Psoas muscle (tissue), 8 donors: ENCODE data around the gene CXCL16. TPM values are rescaled to one million over a fixed set of nuclear protein-coding genes. Genes with fewer than 3 reads are reported as not detected.

Experiments used
- ATAC-seq, 4 donors: fragments of 200-7000 bp; cut with Tn5 transposase; one replicate each; pipeline ENCODE4 v1.9.1; 2020; ENCODE audit warnings: moderate library complexity in 3 of 4, mild to moderate bottlenecking in 2 of 4
- DNase-seq, 2 donors: peaks; one replicate each; pipeline ENCODE4 v3.0.0-alpha.2; 2020
- H3K27ac ChIP-seq: fragments of 200-600 bp; one replicate; pipeline ENCODE4 v1.8.0; 2022
- H3K27me3 ChIP-seq, 3 donors: fragments of 200-600 bp in 1 of 3; one replicate each; pipeline versions ENCODE4 v1.6.1 to v1.8.0; 2013 to 2022; ENCODE audit warnings: low read length in 2 of 3, mild to moderate bottlenecking in 2 of 3, moderate library complexity in 1 of 3; ENCODE audit not compliant: insufficient read depth in 3 of 3
- H3K36me3 ChIP-seq, 2 donors: fragments of 200-600 bp in 1 of 2; one replicate each; pipeline versions ENCODE4 v1.6.1 to v1.8.0; 2013 to 2022; ENCODE audit warnings: low read depth in 1 of 2, mild to moderate bottlenecking in 1 of 2, moderate library complexity in 1 of 2; ENCODE audit not compliant: insufficient read depth in 1 of 2
- H3K4me1 ChIP-seq: fragments of 200-600 bp; one replicate; pipeline ENCODE4 v1.8.0; 2022
- H3K4me3 ChIP-seq: fragments of 200-600 bp; one replicate; pipeline ENCODE4 v1.8.0; 2022; ENCODE audit warnings: mild to moderate bottlenecking
- H3K9me3 ChIP-seq: fragments of 200-600 bp; one replicate; pipeline ENCODE4 v1.8.0; 2022
- CTCF ChIP-seq: fragments of 200-600 bp; IDR thresholded peaks from one replicate; pipeline ENCODE4 v1.8.0; 2022; ENCODE audit warnings: antibody characterized with exemption
- WGBS, 3 donors: extraction: QIAGEN DNeasy Blood & Tissue Kit; methylation state at CpG; one replicate each; pipeline versions ENCODE4 v1.1.6 to v1.1.7; 2013; 5-methylcytosine and 5-hydroxymethylcytosine counted together
- intact Hi-C, 2 donors: fragments of 100-400 bp; cut with DNase I; formaldehyde crosslinking; loops; one replicate each; pipeline versions ENCODE4 v1.11.0 to v1.14.2; 2022
- polyA plus RNA-seq, 3 donors: library from polyadenylated mRNA; stranded (reverse); fragments of 200-250 nt; gene quantifications; one replicate each; pipeline ENCODE4 v1.2.3, GENCODE V29; 2013
- total RNA-seq, 4 donors: library from RNA; stranded (reverse); fragmentation: NEBNext Ultra II Directional in 2 of 4; extraction: Animal tissue kit (Norgen Biotek cat#: 25700) in 2 of 4; gene quantifications; one replicate each; pipeline versions ENCODE4 v1.2.1 to v1.2.4, GENCODE V29; 2021 to 2023
- donor health status: healthy with polysubstance abuse.
- donor health status: DM: no; HTN: no; CAD: no; lungs with moderate emphysema.
- donor health status: Bipolar disorder and iron deficiency.
- donor health status: healthy.
- donor health status: DM: yes; HTN: yes; CAD: no.
- donor health status: DM: no; HTN: no; CAD: no.
- donor health status: DM: no; HTN: no; CAD: no.
- donor health status: DM: yes; HTN: yes; CAD: no.

The CXCL16 gene
- total and polyA plus RNA-seq, 7 donors: 0.45 to 5.4 (median 1.7) TPM

- H3K4me3 ChIP-seq: no peak overlapping the region
- DNase-seq (no peak), ATAC-seq (no peak)
- H3K27ac ChIP-seq: no peak overlapping the region
- 52 to 56% (median 53%) methylated on average over 3 of the region's 3 CpGs for WGBS, 3 donors
- H3K4me1 ChIP-seq: peaks cover 9% of the 10 kb centered on the region
- intact Hi-C loops: no loop called here
- H3K36me3 ChIP-seq: peaks cover 0 to 5% of the 10 kb centered on the region in 2 donors
- H3K9me3 ChIP-seq: no peaks in the 10 kb centered on the region
- TF ChIP-seq CTCF: no peak
- H3K27me3 ChIP-seq: peaks cover 0 to 2% (median 0%) of the 10 kb centered on the region in 3 donors
Observed at GRCh38 chr17:4728124-4728523, 11.6 kb downstream of the CXCL16 start.

GRCh38 chr17:4725646-4726310 lies 13.9 kb downstream of the CXCL16 start:
- no peak for TF ChIP-seq CTCF
- DNase-seq: no peak
- peaks cover 0 to 2% (median 0%) of the 10 kb centered on the region in 3 donors for H3K27me3 ChIP-seq
- intact Hi-C loops: no loop called here
- no peaks in the 10 kb centered on the region for H3K4me1 ChIP-seq
- H3K27ac ChIP-seq: no peak overlapping the region
- H3K9me3 ChIP-seq: no peaks in the 10 kb centered on the region
- no peak for ATAC-seq
- H3K4me3 ChIP-seq: no peak overlapping the region
- WGBS, 3 donors: 77 to 85% (median 79%) methylated on average over 7 to 9 of the region's 9 CpGs
- H3K36me3 ChIP-seq: no peaks in the 10 kb centered on the region

- Histone ChIP-seq H3K9me3 (no peaks in the 10 kb centered on the region), H3K36me3 (no peaks in the 10 kb centered on the region), H3K4me1 (no peaks in the 10 kb centered on the region), H3K27me3 (peaks cover 0 to 2% (median 0%) of the 10 kb centered on the region in 3 donors), H3K4me3 (no peak overlapping the region), H3K27ac (no peak overlapping the region)
- 77 to 88% (median 79%) methylated on average over 5 of the region's 5 CpGs for WGBS, 3 donors
- intact Hi-C loops: no loop called here
- TF ChIP-seq CTCF: no peak
- ATAC-seq (no peak), DNase-seq (no peak)
Observed at GRCh38 chr17:4724650-4725049, 15.1 kb downstream of the CXCL16 start.

- TF ChIP-seq CTCF: no peak
- peaks cover 0 to 3% of the 10 kb centered on the region in 2 donors for H3K36me3 ChIP-seq
- H3K4me3 ChIP-seq: no peak overlapping the region
- no peaks in the 10 kb centered on the region for H3K4me1 ChIP-seq
- ATAC-seq (no peak), DNase-seq (no peak)
- WGBS, 3 donors: 75 to 83% (median 83%) methylated on average over 16 of the region's 16 CpGs
- no peak overlapping the region for H3K27ac ChIP-seq
- no peaks in the 10 kb centered on the region for H3K27me3 ChIP-seq
- intact Hi-C loops: no loop called here
- no peaks in the 10 kb centered on the region for H3K9me3 ChIP-seq
Observed at GRCh38 chr17:4722678-4723240, 17.0 kb downstream of the CXCL16 start.
